H1 (cell line): ENCODE measurements around the gene ATP2B1. TPM values are rescaled to one million over a fixed set of nuclear protein-coding genes. Genes with fewer than 3 reads are reported as not detected.

Experiments
- CTCF ChIA-PET: fragments of 300-600 bp; sonication (Branson Sonifier 250); formaldehyde crosslinking; loops from one replicate; lab custom pipeline; 2021; ENCODE audit not compliant: partially characterized antibody; lab: Charles Lee
- POLR2A ChIA-PET: fragments of 300-600 bp; sonication (Branson Sonifier 250); formaldehyde crosslinking; loops from one replicate; lab custom pipeline; 2021; ENCODE audit warnings: inconsistent platforms; ENCODE audit not compliant: partially characterized antibody; lab: Charles Lee
- DNase-seq, 2 experiments: peaks; one replicate each; pipeline versions ENCODE4 v3.0.0 to v3.0.0-alpha.2; 2010 to 2022; ENCODE audit warnings: low spot score in 2 of 2, low read depth in 1 of 2, mixed read lengths in 1 of 2
- FAIRE-seq: peaks from 2 replicates; lab custom pipeline; 2011; peaks lifted over from hg19 to GRCh38; lab: Jason Lieb, UNC
- H2AFZ ChIP-seq: 2 replicates; pipeline ENCODE4 v1.8.1; 2012; ENCODE audit warnings: low read length, inconsistent platforms
- H2AK5ac ChIP-seq: 2 replicates; pipeline ENCODE4 v1.6.1; 2013; ENCODE audit warnings: low read depth, low read length
- H2BK120ac ChIP-seq: replicated peaks from 2 replicates; pipeline ENCODE3; 2013; ENCODE audit warnings: low read depth, low read length, inconsistent platforms
- H2BK12ac ChIP-seq: 2 replicates; pipeline ENCODE4 v1.6.1; 2013; ENCODE audit warnings: low read depth, low read length
- H2BK15ac ChIP-seq: 2 replicates; pipeline ENCODE4 v1.6.1; 2013; ENCODE audit warnings: low read length
- H2BK20ac ChIP-seq: 2 replicates; pipeline ENCODE4 v1.6.1; 2013; ENCODE audit warnings: low read length
- H2BK5ac ChIP-seq: 2 replicates; pipeline ENCODE4 v1.6.1; 2013; ENCODE audit warnings: low read depth, low read length
- H3K14ac ChIP-seq: 2 replicates; pipeline ENCODE4 v1.6.1; 2013; ENCODE audit warnings: inconsistent platforms; ENCODE audit not compliant: insufficient read length
- H3K18ac ChIP-seq: 2 replicates; pipeline ENCODE4 v1.6.1; 2013; ENCODE audit warnings: low read length; ENCODE audit errors: extremely low read depth
- H3K23ac ChIP-seq: 2 replicates; pipeline ENCODE4 v1.6.1; 2013; ENCODE audit warnings: inconsistent platforms; ENCODE audit not compliant: insufficient read length
- H3K23me2 ChIP-seq: 2 replicates; pipeline ENCODE4 v1.6.1; 2013; ENCODE audit warnings: low read depth, low read length
- H3K27ac ChIP-seq: 2 replicates; pipeline ENCODE4 v1.6.1; 2011; ENCODE audit warnings: low read depth, low read length, inconsistent platforms
- H3K27me3 ChIP-seq, 4 experiments: replicated peaks in 1 of 4; 1 replicate in 1 of 4; 2 replicates in 3 of 4; pipeline versions ENCODE4 v1.6.1 to v1.8.1; 2011 to 2013; ENCODE audit warnings: low read length in 3 of 4, mild to moderate bottlenecking in 3 of 4, inconsistent platforms in 2 of 4, mixed read lengths in 2 of 4, moderate library complexity in 1 of 4; ENCODE audit not compliant: control insufficient read depth in 3 of 4, insufficient read depth in 3 of 4; ENCODE audit errors: extremely low read depth in 1 of 4
- H3K36me3 ChIP-seq, 4 experiments: 2 replicates each; pipeline versions ENCODE4 v1.6.1 to v1.8.1; 2011 to 2013; ENCODE audit warnings: mild to moderate bottlenecking in 4 of 4, low read length in 3 of 4, moderate library complexity in 2 of 4, control low read depth in 1 of 4, inconsistent platforms in 1 of 4; ENCODE audit not compliant: insufficient read depth in 4 of 4, control insufficient read depth in 2 of 4
- H3K4ac ChIP-seq: replicated peaks from 2 replicates; pipeline ENCODE3; 2013; ENCODE audit warnings: low read length, low read depth, mixed read lengths, inconsistent platforms; ENCODE audit not compliant: insufficient read length
- H3K4me1 ChIP-seq, 4 experiments: replicated peaks in 1 of 4; 1 replicate in 1 of 4; 2 replicates in 3 of 4; pipeline versions ENCODE4 v1.6.1 to v1.8.1; 2011 to 2013; ENCODE audit warnings: low read length in 3 of 4, inconsistent platforms in 2 of 4, mixed read lengths in 1 of 4; ENCODE audit not compliant: insufficient read depth in 4 of 4, control insufficient read depth in 3 of 4
- H3K4me2 ChIP-seq, 2 experiments: 2 replicates each; pipeline versions ENCODE4 v1.6.1 to v1.8.1; 2011 to 2013; ENCODE audit warnings: low read depth in 2 of 2, low read length in 2 of 2, control low read depth in 1 of 2, inconsistent platforms in 1 of 2, mild to moderate bottlenecking in 1 of 2; ENCODE audit not compliant: insufficient read depth in 1 of 2
- H3K4me3 ChIP-seq, 4 experiments: fragments of 200-600, 300-600 bp in 1 of 4; sonication (generic), shearing (Covaris generic), sonication (Bioruptor Twin) in 1 of 4; 2 replicates each; pipeline versions ENCODE4 v1.5.1 to v1.8.1; 2011 to 2016; ENCODE audit warnings: low read length in 4 of 4, low read depth in 3 of 4, control low read depth in 2 of 4, inconsistent platforms in 2 of 4, mild to moderate bottlenecking in 2 of 4, mixed read lengths in 1 of 4, moderate library complexity in 1 of 4; ENCODE audit not compliant: insufficient read depth in 2 of 4; ENCODE audit errors: extremely low read depth in 1 of 4
- H3K56ac ChIP-seq: replicated peaks from 2 replicates; pipeline ENCODE3; 2013; ENCODE audit warnings: low read depth, mild to moderate bottlenecking, mixed read lengths, low read length, inconsistent platforms; ENCODE audit not compliant: insufficient read length
- H3K79me1 ChIP-seq: 2 replicates; pipeline ENCODE4 v1.6.1; 2013; ENCODE audit warnings: low read depth, low read length, control low read depth
- H3K79me2 ChIP-seq, 2 experiments: 2 replicates each; pipeline versions ENCODE4 v1.6.1 to v1.8.1; 2012 to 2013; ENCODE audit warnings: low read length in 2 of 2, mild to moderate bottlenecking in 2 of 2, inconsistent platforms in 1 of 2; ENCODE audit not compliant: insufficient read depth in 2 of 2, control insufficient read depth in 1 of 2
- H3K9ac ChIP-seq, 4 experiments: replicated peaks in 1 of 4; 1 replicate in 1 of 4; 2 replicates in 3 of 4; pipeline versions ENCODE4 v1.6.1 to v1.8.1; 2011 to 2013; ENCODE audit warnings: low read depth in 3 of 4, low read length in 3 of 4, control low read depth in 2 of 4, mild to moderate bottlenecking in 2 of 4, moderate library complexity in 2 of 4, inconsistent platforms in 1 of 4; ENCODE audit errors: extremely low read depth in 1 of 4
- H3K9me3 ChIP-seq, 2 experiments: 2 replicates each; pipeline versions ENCODE4 v1.6.1 to v1.8.1; 2012 to 2013; ENCODE audit warnings: mild to moderate bottlenecking in 2 of 2, moderate library complexity in 2 of 2, control low read depth in 1 of 2, inconsistent platforms in 1 of 2, low read depth in 1 of 2, low read length in 1 of 2, mixed read lengths in 1 of 2; ENCODE audit not compliant: insufficient read depth in 2 of 2
- H4K20me1 ChIP-seq, 2 experiments: replicated peaks in 1 of 2; 2 replicates each; pipeline versions ENCODE3 to v1.8.1; 2011 to 2013; ENCODE audit warnings: inconsistent platforms in 2 of 2, low read length in 2 of 2, mild to moderate bottlenecking in 1 of 2; ENCODE audit not compliant: insufficient read depth in 2 of 2, control insufficient read depth in 1 of 2
- H4K5ac ChIP-seq: 2 replicates; pipeline ENCODE4 v1.6.1; 2013; ENCODE audit warnings: low read length, low read depth, mixed read lengths, inconsistent platforms; ENCODE audit not compliant: insufficient read length
- H4K8ac ChIP-seq: 2 replicates; pipeline ENCODE4 v1.8.0; 2013; ENCODE audit warnings: mild to moderate bottlenecking, moderate library complexity, low read length, inconsistent platforms; ENCODE audit not compliant: insufficient read depth; ENCODE audit errors: extremely low read depth
- H4K91ac ChIP-seq: replicated peaks from 2 replicates; pipeline ENCODE3; 2013; ENCODE audit warnings: low read length, mixed read lengths, inconsistent platforms; ENCODE audit not compliant: insufficient read length
- CHD1 ChIP-seq: IDR thresholded peaks from 2 replicates; pipeline ENCODE4 v1.6.1; 2012; ENCODE audit warnings: low read depth, low read length, improper control_type of control experiment
- CTCF ChIP-seq, 3 experiments: IDR thresholded peaks; 1 replicate in 2 of 3; 2 replicates in 1 of 3; pipeline versions ENCODE4 v1.5.1 to v1.6.1; 2011; ENCODE audit warnings: low read length in 3 of 3, mild to moderate bottlenecking in 3 of 3, inconsistent platforms in 2 of 3, low read depth in 1 of 3, moderate library complexity in 1 of 3; ENCODE audit not compliant: insufficient read depth in 1 of 3; ENCODE audit errors: control extremely low read depth in 1 of 3
- KDM5A ChIP-seq: fragments of 200-600 bp; IDR thresholded peaks from 2 replicates; pipeline ENCODE4 v1.7.1; 2012; ENCODE audit warnings: mild to moderate bottlenecking, low read length, inconsistent platforms, mixed read lengths
- RAD21 ChIP-seq, 2 experiments: IDR thresholded peaks in 1 of 2; conservative IDR thresholded peaks in 1 of 2; 2 replicates each; pipeline ENCODE4 v1.6.1; 2011; ENCODE audit warnings: low read depth in 2 of 2, low read length in 2 of 2, improper control_type of control experiment in 1 of 2, inconsistent platforms in 1 of 2, mild to moderate bottlenecking in 1 of 2, moderate library complexity in 1 of 2
- SP1 ChIP-seq: IDR thresholded peaks from 2 replicates; pipeline ENCODE4 v1.6.1; 2011; ENCODE audit warnings: low read depth, low read length
- SP4 ChIP-seq: IDR thresholded peaks from 2 replicates; pipeline ENCODE4 v1.6.1; 2012; ENCODE audit warnings: low read length, inconsistent platforms
- SRF ChIP-seq: IDR thresholded peaks from 2 replicates; pipeline ENCODE4 v1.6.1; 2011; ENCODE audit warnings: mild to moderate bottlenecking, low read depth, low read length, moderate library complexity
- ZNF274 ChIP-seq: IDR thresholded peaks from 2 replicates; pipeline ENCODE4 v1.7.0; 2012; ENCODE audit warnings: low read length, borderline replicate concordance; ENCODE audit errors: extremely low read depth
- WGBS, 2 experiments: shearing (Covaris generic) in 1 of 2; methylation state at CpG; one replicate each; pipeline versions ENCODE4 v1.1.6 to v1.1.7; 2013 to 2015; ENCODE audit warnings: low lambda C conversion rate in 2 of 2, mixed read lengths in 2 of 2, inconsistent platforms in 1 of 2, low coverage in 1 of 2, missing lambda C conversion rate in 1 of 2; ENCODE audit not compliant: insufficient replicate concordance in 2 of 2, insufficient coverage in 1 of 2, insufficient read length in 1 of 2; ENCODE audit errors: extremely low coverage in 1 of 2, missing lambda C conversion rate in 1 of 2; 5-methylcytosine and 5-hydroxymethylcytosine counted together
- polyA plus RNA-seq, 7 experiments: library from polyadenylated mRNA; depleted of rRNA in 3 of 7; stranded (reverse) in 5 of 7; unstranded in 2 of 7; fragments of >200 nt in 5 of 7; fragments of 200-250 nt in 2 of 7; gene quantifications; 1 replicate in 5 of 7; 2 replicates in 1 of 7; 4 replicates in 1 of 7; pipeline versions ENCODE4 v1.2.1 to v1.2.3, GENCODE V29; 2011 to 2013; ENCODE audit warnings: missing spikeins in 2 of 7, mixed read lengths in 2 of 7
- total RNA-seq: library from RNA; stranded (reverse); fragmentation: NEBNext Ultra II Directional; extraction: Animal tissue kit (Norgen Biotek cat#: 25700); gene quantifications from 2 replicates; pipeline ENCODE4 v1.2.1, GENCODE V29; 2021

Gene ATP2B1
- total and polyA plus RNA-seq, 2 of the 8 experiments (the other 6 are each of a cell fraction or from before 2014, with no cell fraction given), result 4.3 to 32.0 TPM

GRCh38 chr12:89544681-89545184 lies 163.9 kb downstream of the ATP2B1 start:
- ChIA-PET POLR2A (interaction anchor here (0.7 kb wide), 1 partner anchor 469 kb away, joined by 3 read pairs; no protein-coding TSS in a partner anchor), CTCF (interaction anchor here (0.6 to 2.8 kb wide), 18 partner anchors 11 to 1365 kb away, joined by 3 to 12 read pairs (median 4); no protein-coding TSS in a partner anchor)
- Histone ChIP-seq H2AK5ac (no peak overlapping the region), H2BK5ac (no peak overlapping the region), H4K8ac (no peak overlapping the region; the same call in 1 of the 2 replicates), H3K4ac (no peak overlapping the region), H3K27me3 (no peaks in the 10 kb centered on the region), H4K5ac (no peak overlapping the region), H3K79me2 (no peaks in the 10 kb centered on the region), H2BK20ac (no peak overlapping the region), H3K23me2 (no peaks in the 10 kb centered on the region), H3K23ac (no peak overlapping the region), H3K27ac (no peak overlapping the region), H3K4me3 (no peak overlapping the region), H4K91ac (no peak overlapping the region), H3K36me3 (no peaks in the 10 kb centered on the region), H3K79me1 (no peaks in the 10 kb centered on the region), H3K56ac (no peak overlapping the region), H2BK12ac (no peak overlapping the region), H4K20me1 (no peaks in the 10 kb centered on the region), H3K18ac (no peak overlapping the region), H3K14ac (no peak overlapping the region), H2BK120ac (no peak overlapping the region), H3K9me3 (no peaks in the 10 kb centered on the region), H3K4me1 (no peaks in the 10 kb centered on the region; a peak in 1 of 7 replicates), H2BK15ac (no peak overlapping the region), H3K4me2 (no peak overlapping the region), H2AFZ (no peak overlapping the region), H3K9ac (no peak overlapping the region)
- TF ChIP-seq SP4 (no peak), RAD21 (IDR thresholded peaks at IDR 0.05 in 1 of 2, conservative IDR thresholded peaks at IDR 0.05 in 1 of 2; ENCODE audit: low read depth in 2 of 2, low read length in 2 of 2) (peak in 1 of 2 experiments; percentile 16; a peak in 1 of 4 replicates), CHD1 (no peak), CTCF (IDR thresholded peaks at IDR 0.05; ENCODE audit: control extremely low read depth in 1 of 3, insufficient read depth in 1 of 3, low read depth in 1 of 3, low read length in 3 of 3) (no peak), SRF (no peak), SP1 (no peak), ZNF274 (no peak), KDM5A (no peak)
- FAIRE-seq (no peak), DNase-seq (no peak)
- 88% methylated on average over 3 of the region's 6 CpGs; no CpG with 5 or more reads in 1 of the 2 experiments for WGBS, 2 experiments
